Liver (tissue), 9 donors: Measurements from ENCODE around the gene SLC1A3. TPM values are rescaled to one million over a fixed set of nuclear protein-coding genes. Genes with fewer than 3 reads are reported as not detected.

Experiments
- DNase-seq: peaks from one replicate; pipeline ENCODE4 v3.0.0-alpha.2; 2017; ENCODE audit warnings: low spot score
- H3K27ac ChIP-seq, 2 donors: one replicate each; pipeline ENCODE4 v1.7.0; 2013; ENCODE audit warnings: inconsistent platforms in 2 of 2, low read length in 2 of 2, control low read depth in 1 of 2, low read depth in 1 of 2, mild to moderate bottlenecking in 1 of 2
- H3K27me3 ChIP-seq, 4 donors: one replicate each; pipeline versions ENCODE4 v1.6.1 to v1.7.0; 2013; ENCODE audit warnings: low read length in 3 of 4, inconsistent platforms in 1 of 4, mild to moderate bottlenecking in 1 of 4, moderate library complexity in 1 of 4; ENCODE audit not compliant: control insufficient read depth in 4 of 4, insufficient read depth in 4 of 4
- H3K36me3 ChIP-seq, 4 donors: one replicate each; pipeline versions ENCODE4 v1.6.1 to v1.7.0; 2013; ENCODE audit warnings: low read length in 3 of 4, mild to moderate bottlenecking in 3 of 4, low read depth in 1 of 4, moderate library complexity in 1 of 4; ENCODE audit not compliant: control insufficient read depth in 4 of 4, insufficient read depth in 3 of 4
- H3K4me1 ChIP-seq, 4 donors: one replicate each; pipeline versions ENCODE4 v1.6.1 to v1.7.0; 2013; ENCODE audit warnings: low read length in 3 of 4, mild to moderate bottlenecking in 3 of 4, moderate library complexity in 1 of 4; ENCODE audit not compliant: control insufficient read depth in 4 of 4, insufficient read depth in 4 of 4
- H3K4me3 ChIP-seq, 3 donors: one replicate each; pipeline versions ENCODE4 v1.6.1 to v1.7.0; 2013; ENCODE audit warnings: low read length in 3 of 3, control low read depth in 1 of 3, low read depth in 1 of 3, mild to moderate bottlenecking in 1 of 3
- H3K9ac ChIP-seq, 2 donors: one replicate each; pipeline ENCODE4 v1.7.0; 2013; ENCODE audit warnings: low read length in 2 of 2, mild to moderate bottlenecking in 2 of 2, moderate library complexity in 2 of 2, control low read depth in 1 of 2, low read depth in 1 of 2
- H3K9me3 ChIP-seq, 4 donors: one replicate each; pipeline versions ENCODE4 v1.6.1 to v1.7.0; 2013; ENCODE audit warnings: low read length in 3 of 4; ENCODE audit not compliant: control insufficient read depth in 4 of 4
- ATF3 ChIP-seq: IDR thresholded peaks from 2 replicates; pipeline ENCODE4 v1.6.1; 2016; ENCODE audit warnings: antibody characterized with exemption
- CTCF ChIP-seq: fragments of 150-350 bp; IDR thresholded peaks from 2 replicates; pipeline ENCODE4 v1.5.1; 2017; ENCODE audit warnings: improper control_type of control experiment, low read depth, low read length; ENCODE audit not compliant: missing input control
- EGR1 ChIP-seq, 2 donors: IDR thresholded peaks; 2 replicates each; pipeline ENCODE4 v1.6.1; 2016 to 2018; ENCODE audit warnings: antibody characterized with exemption in 2 of 2, low read depth in 2 of 2
- FOXA1 ChIP-seq: IDR thresholded peaks from 2 replicates; pipeline ENCODE4 v1.6.1; 2016; ENCODE audit warnings: antibody characterized with exemption
- FOXA2 ChIP-seq: IDR thresholded peaks from 2 replicates; pipeline ENCODE4 v1.6.1; 2016; ENCODE audit warnings: antibody characterized with exemption
- GABPA ChIP-seq, 2 donors: IDR thresholded peaks in 1 of 2; conservative IDR thresholded peaks in 1 of 2; 2 replicates each; pipeline ENCODE4 v1.6.1; 2016; ENCODE audit warnings: antibody characterized with exemption in 2 of 2, mild to moderate bottlenecking in 1 of 2, moderate library complexity in 1 of 2
- HNF4A ChIP-seq, 2 donors: conservative IDR thresholded peaks; 2 replicates each; pipeline ENCODE4 v1.6.1; 2016; ENCODE audit warnings: antibody characterized with exemption in 2 of 2, mild to moderate bottlenecking in 2 of 2
- HNF4G ChIP-seq: IDR thresholded peaks from 2 replicates; pipeline ENCODE4 v1.6.1; 2016; ENCODE audit warnings: antibody characterized with exemption
- JUND ChIP-seq, 2 donors: IDR thresholded peaks; 2 replicates each; pipeline ENCODE4 v1.6.1; 2016; ENCODE audit warnings: antibody characterized with exemption in 2 of 2
- NR2F2 ChIP-seq: IDR thresholded peaks from 2 replicates; pipeline ENCODE4 v1.6.1; 2016; ENCODE audit warnings: antibody characterized with exemption
- RAD21 ChIP-seq, 2 donors: IDR thresholded peaks; 2 replicates each; pipeline ENCODE4 v1.6.1; 2016; ENCODE audit warnings: antibody characterized with exemption in 2 of 2, mild to moderate bottlenecking in 2 of 2
- RXRA ChIP-seq, 2 donors: IDR thresholded peaks; 2 replicates each; pipeline ENCODE4 v1.6.1; 2017 to 2018; ENCODE audit warnings: antibody characterized with exemption in 2 of 2, mild to moderate bottlenecking in 1 of 2
- TAF1 ChIP-seq: conservative IDR thresholded peaks from 2 replicates; pipeline ENCODE4 v1.6.1; 2016; ENCODE audit warnings: antibody characterized with exemption, mild to moderate bottlenecking
- WGBS: extraction: QIAGEN DNeasy Blood & Tissue Kit; methylation state at CpG from one replicate; pipeline ENCODE4 v1.1.7; 2013; 5-methylcytosine and 5-hydroxymethylcytosine counted together
- polyA plus RNA-seq, 2 donors: library from polyadenylated mRNA; stranded (reverse) in 1 of 2; unstranded in 1 of 2; fragments of 200-250 nt in 1 of 2; fragments of >200 nt in 1 of 2; fragmentation: Nextera tagmentation in 1 of 2; extraction: Ambion mirVana in 1 of 2; gene quantifications; one replicate each; pipeline versions ENCODE4 v1.2.1 to v1.2.3, GENCODE V29; 2013 to 2015
- total RNA-seq, 2 donors: library from RNA; depleted of rRNA; stranded (reverse); fragments of >200 nt; gene quantifications; one replicate each; pipeline ENCODE4 v1.2.3, GENCODE V29; 2014
- donor health status: healthy.
- donor health status: healthy.
- donor health status: healthy.
- donor health status: healthy.
- donor health status: healthy.

Gene SLC1A3
- total and polyA plus RNA-seq, 4 donors, result 1.8 to 8.8 (median 2.8) TPM

- WGBS, result 65% methylated on average over 4 of the region's 4 CpGs
Observed at GRCh38 chr5:36706662-36707061, 100.3 kb downstream of the SLC1A3 start.

GRCh38 chr5:36708996-36709395 is 102.6 kb downstream of the SLC1A3 start:
- TF ChIP-seq TAF1 (no peak), RXRA (IDR thresholded peaks at IDR 0.05) (no peak), EGR1 (IDR thresholded peaks at IDR 0.05; ENCODE audit: low read depth in 2 of 2) (no peak), FOXA1 (no peak), NR2F2 (no peak), FOXA2 (no peak)
- no peaks in the 10 kb centered on the region for H3K4me1 ChIP-seq
- DNase-seq, result no peak
- no peak overlapping the region for H3K9ac ChIP-seq
- no peaks in the 10 kb centered on the region for H3K36me3 ChIP-seq
- peaks cover 0 to 4% (median 1%) of the 10 kb centered on the region in 4 donors for H3K9me3 ChIP-seq
- H3K4me3 ChIP-seq, result no peak overlapping the region
- H3K27me3 ChIP-seq, result no peaks in the 10 kb centered on the region
- H3K27ac ChIP-seq, result no peak overlapping the region
- WGBS, result 83% methylated on average over 5 of the region's 5 CpGs

More at GRCh38 chr5:36706662-36707061, 100.3 kb downstream of the SLC1A3 start:
- no peak overlapping the region for H3K27ac ChIP-seq
- H3K27me3 ChIP-seq, result no peaks in the 10 kb centered on the region
- no peak overlapping the region for H3K9ac ChIP-seq
- peaks cover 0 to 4% (median 1%) of the 10 kb centered on the region in 4 donors for H3K9me3 ChIP-seq
- no peak for DNase-seq
- TF ChIP-seq FOXA2, result no peak
- no peak for TF ChIP-seq ATF3
- TF ChIP-seq HNF4A (conservative IDR thresholded peaks at IDR 0.05), result no peak
- TF ChIP-seq FOXA1, result no peak
- TF ChIP-seq RAD21 (IDR thresholded peaks at IDR 0.05), result no peak
- no peak for TF ChIP-seq HNF4G
- TF ChIP-seq NR2F2, result no peak
- H3K4me1 ChIP-seq, result no peaks in the 10 kb centered on the region
- no peak overlapping the region for H3K4me3 ChIP-seq
- H3K36me3 ChIP-seq, result no peaks in the 10 kb centered on the region

GRCh38 chr5:36710039-36710438 is 103.6 kb downstream of the SLC1A3 start:
- Histone ChIP-seq H3K4me1 (no peaks in the 10 kb centered on the region), H3K4me3 (no peak overlapping the region), H3K27ac (no peak overlapping the region), H3K27me3 (no peaks in the 10 kb centered on the region), H3K9ac (no peak overlapping the region), H3K9me3 (peaks cover 0 to 4% (median 1%) of the 10 kb centered on the region in 4 donors), H3K36me3 (no peaks in the 10 kb centered on the region)
- no peak for DNase-seq
- TF ChIP-seq TAF1 (no peak), GABPA (IDR thresholded peaks at IDR 0.05 in 1 of 2, conservative IDR thresholded peaks at IDR 0.05 in 1 of 2) (no peak), JUND (IDR thresholded peaks at IDR 0.05) (no peak), NR2F2 (no peak), RAD21 (IDR thresholded peaks at IDR 0.05) (no peak), FOXA1 (no peak), HNF4G (no peak), CTCF (no peak), ATF3 (no peak), RXRA (IDR thresholded peaks at IDR 0.05) (no peak), EGR1 (IDR thresholded peaks at IDR 0.05; ENCODE audit: low read depth in 2 of 2) (no peak)
- 61% methylated on average over 3 of the region's 3 CpGs for WGBS
